Measurements from ENCODE around the gene ACER2.

GRCh38 chr9:19456996-19457692 is 48.3 kb downstream of the ACER2 start:
- peak in 5 of 7 experiments; percentile 85 to 98 (median 97) for TF ChIP-seq CTCF (IDR thresholded peaks at IDR 0.05)
- no peak for TF ChIP-seq POLR2A (IDR thresholded peaks at IDR 0.05)

All from stomach (tissue), 4 donors.